ENCODE results near the gene ZNF576.
"Not testable (repeated sequence)": the region's sequence is repeated elsewhere in the genome, so short reads cannot be mapped to it uniquely, and the experiment has no call there.

DNA sequence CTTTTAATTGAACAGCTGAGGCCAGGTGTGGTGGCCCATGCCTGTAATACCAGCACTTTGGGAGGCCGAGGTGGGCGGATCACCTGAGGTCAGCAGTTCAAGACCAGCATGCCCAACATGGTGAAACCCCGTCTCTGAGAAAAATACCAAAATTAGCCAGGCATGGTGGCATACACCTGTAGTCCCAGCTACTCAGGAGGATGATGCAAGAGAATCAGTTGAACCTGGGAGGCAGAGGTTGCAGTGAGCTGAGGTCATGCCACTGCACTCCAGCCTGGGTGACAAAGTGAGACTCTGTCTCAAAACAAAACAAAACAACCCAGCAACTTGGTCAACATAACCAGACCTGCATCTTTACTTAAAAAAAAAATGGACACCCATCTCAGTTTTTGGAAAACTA, 9.4 kb upstream of the ZNF576 start:
- TF ChIP-seq, protein P1, sequence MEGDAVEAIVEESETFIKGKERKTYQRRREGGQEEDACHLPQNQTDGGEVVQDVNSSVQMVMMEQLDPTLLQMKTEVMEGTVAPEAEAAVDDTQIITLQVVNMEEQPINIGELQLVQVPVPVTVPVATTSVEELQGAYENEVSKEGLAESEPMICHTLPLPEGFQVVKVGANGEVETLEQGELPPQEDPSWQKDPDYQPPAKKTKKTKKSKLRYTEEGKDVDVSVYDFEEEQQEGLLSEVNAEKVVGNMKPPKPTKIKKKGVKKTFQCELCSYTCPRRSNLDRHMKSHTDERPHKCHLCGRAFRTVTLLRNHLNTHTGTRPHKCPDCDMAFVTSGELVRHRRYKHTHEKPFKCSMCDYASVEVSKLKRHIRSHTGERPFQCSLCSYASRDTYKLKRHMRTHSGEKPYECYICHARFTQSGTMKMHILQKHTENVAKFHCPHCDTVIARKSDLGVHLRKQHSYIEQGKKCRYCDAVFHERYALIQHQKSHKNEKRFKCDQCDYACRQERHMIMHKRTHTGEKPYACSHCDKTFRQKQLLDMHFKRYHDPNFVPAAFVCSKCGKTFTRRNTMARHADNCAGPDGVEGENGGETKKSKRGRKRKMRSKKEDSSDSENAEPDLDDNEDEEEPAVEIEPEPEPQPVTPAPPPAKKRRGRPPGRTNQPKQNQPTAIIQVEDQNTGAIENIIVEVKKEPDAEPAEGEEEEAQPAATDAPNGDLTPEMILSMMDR (IDR thresholded peaks at IDR 0.05; ENCODE audit: insufficient read depth, low read length, poor library complexity, severe bottlenecking) = not testable (repeated sequence)
- not testable (repeated sequence) for TF ChIP-seq EZH2phosphoT487 (conservative IDR thresholded peaks at IDR 0.05; ENCODE audit: low read length)

All from SU-DHL-6 (cell line).